ENCODE results near the gene TP53I13. TPM values are rescaled to one million over a fixed set of nuclear protein-coding genes. Genes with fewer than 3 reads are reported as not detected.

TP53I13 gene
- total and polyA plus RNA-seq, 2 of the 13 experiments (the other 11 are each of a cell fraction or from before 2014, with no cell fraction given) = 16.9 to 25.7 TPM

- in situ Hi-C loops (cut with HindIII; ENCODE audit: extremely low pct_ligation_motif_present, low pct_unique_long_range_greater_than_20kb) (no loop called here), intact Hi-C loops (cut with micrococcal nuclease; ENCODE audit: unreplicated experiment) (no loop called here)
- H3K4me2 ChIP-seq (ENCODE audit: low read depth, low read length) = no peak overlapping the region
- H3K9me3 ChIP-seq (ENCODE audit: low read length) = no peaks in the 10 kb centered on the region
- H3K4me3 ChIP-seq (replicated peaks in 1 of 3; ENCODE audit: insufficient read depth in 1 of 3, low read depth in 2 of 3, low read length in 3 of 3) = no peak overlapping the region
- POLR2A ChIA-PET = no interaction called here
- no peak overlapping the region for H3K27ac ChIP-seq (ENCODE audit: extremely low read length, insufficient read depth, low read length)
- H4K20me1 ChIP-seq (ENCODE audit: insufficient read depth, low read length) = no peaks in the 10 kb centered on the region; the same call in 1 of the 2 replicates
- peaks cover 6 to 20% of the 10 kb centered on the region in 2 experiments; a peak in 4 of 5 replicates for H3K36me3 ChIP-seq (replicated peaks in 1 of 2; ENCODE audit: control insufficient read depth in 1 of 2, insufficient read depth in 2 of 2, low read length in 2 of 2)
- CTCF ChIA-PET (ENCODE audit: low intra/inter-chr PET ratio, low total read pairs) = interaction anchor here (0.6 to 3.1 kb wide), 3 partner anchors 13 to 35 kb away, joined by 3 to 39 read pairs (median 13); partner anchors contain the start of gene ANKRD13B
- WGBS (ENCODE audit: low lambda C conversion rate) = 92% methylated on average over 5 of the region's 14 CpGs
- DNase-seq (ENCODE audit: low spot score) = no peak
- H3K79me2 ChIP-seq (ENCODE audit: insufficient read depth, low read length) = no peaks in the 10 kb centered on the region
- H3K27me3 ChIP-seq (ENCODE audit: control insufficient read depth in 1 of 2, insufficient read depth in 2 of 2, low read length in 2 of 2) = no peaks in the 10 kb centered on the region
- no peak for FAIRE-seq
- no peak overlapping the region for H2AFZ ChIP-seq (ENCODE audit: low read length)
- H3K9ac ChIP-seq (ENCODE audit: insufficient read depth, low read depth, low read length) = no peak overlapping the region
- BruUV-seq (replicated peaks) = no TSS peak
- H3K4me1 ChIP-seq (ENCODE audit: insufficient read depth, low read length) = peaks cover 21% of the 10 kb centered on the region
- ATAC-seq = no peak
- TF ChIP-seq NONO (IDR thresholded peaks at IDR 0.05) (no peak), NONO (CRISPR knock-in tag; conservative IDR thresholded peaks at IDR 0.05) (no peak), POGK (CRISPR knock-in tag; conservative IDR thresholded peaks at IDR 0.05) (no peak), ZNF556 (CRISPR knock-in tag; IDR thresholded peaks at IDR 0.05; ENCODE audit: borderline replicate concordance) (no peak), RFXANK (CRISPR knock-in tag; IDR thresholded peaks at IDR 0.05) (no peak), SIN3B (IDR thresholded peaks at IDR 0.05; ENCODE audit: low read length) (no peak), BCL3 (CRISPR knock-in tag; IDR thresholded peaks at IDR 0.05) (no peak), ZBTB3 (CRISPR knock-in tag; IDR thresholded peaks at IDR 0.05; ENCODE audit: borderline replicate concordance, low read depth) (no peak), ZNF430 (CRISPR knock-in tag; IDR thresholded peaks at IDR 0.05) (no peak), ZNF3 (CRISPR knock-in tag; IDR thresholded peaks at IDR 0.05) (no peak), NFYC (CRISPR knock-in tag; IDR thresholded peaks at IDR 0.05) (no peak), MLX (CRISPR knock-in tag; IDR thresholded peaks at IDR 0.05) (no peak), RARG (CRISPR knock-in tag; IDR thresholded peaks at IDR 0.05; ENCODE audit: low read depth) (no peak), AHDC1 (CRISPR knock-in tag; IDR thresholded peaks at IDR 0.05; ENCODE audit: borderline replicate concordance) (no peak), CCDC6 (CRISPR knock-in tag; IDR thresholded peaks at IDR 0.05) (no peak), BRD4 (CRISPR knock-in tag; IDR thresholded peaks at IDR 0.05) (no peak)
These were observed 10.4 kb downstream of the TP53I13 start for GRCh38 chr17:29578626-29579485.

Measured in HepG2 (cell line).